PFSK-1 (cell line): ENCODE measurements around the gene IFT122.

Source experiments
- FOXP2 ChIP-seq: optimal IDR thresholded peaks from 2 replicates; pipeline ENCODE3; 2011; ENCODE audit warnings: borderline replicate concordance, control low read depth, inconsistent platforms; ENCODE audit not compliant: insufficient read depth; ENCODE audit errors: extremely low read length, extremely low read depth
- POLR2AphosphoS5 ChIP-seq: IDR thresholded peaks from 2 replicates; pipeline ENCODE4 v1.6.1; 2012; ENCODE audit warnings: low read depth, mild to moderate bottlenecking, control low read depth, low read length, moderate library complexity
- SIN3A ChIP-seq: IDR thresholded peaks from 2 replicates; pipeline ENCODE4 v1.6.1; 2012; ENCODE audit warnings: mild to moderate bottlenecking, low read length, moderate library complexity, borderline replicate concordance; ENCODE audit not compliant: insufficient read depth
- TAF1 ChIP-seq: IDR thresholded peaks from 2 replicates; pipeline ENCODE4 v1.6.1; 2012; ENCODE audit warnings: low read length, control low read depth, borderline replicate concordance; ENCODE audit not compliant: insufficient read depth
- TF ChIP-seq, protein P1 (sequence below), 2 experiments: IDR thresholded peaks; 2 replicates each; pipeline versions ENCODE4 v1.6.1 to v1.8.0; 2011 to 2012; ENCODE audit warnings: low read depth in 2 of 2, low read length in 2 of 2, control low read depth in 1 of 2, inconsistent platforms in 1 of 2, mild to moderate bottlenecking in 1 of 2, moderate library complexity in 1 of 2; ENCODE audit not compliant: insufficient read depth in 1 of 2

The IFT122 gene

DNA sequence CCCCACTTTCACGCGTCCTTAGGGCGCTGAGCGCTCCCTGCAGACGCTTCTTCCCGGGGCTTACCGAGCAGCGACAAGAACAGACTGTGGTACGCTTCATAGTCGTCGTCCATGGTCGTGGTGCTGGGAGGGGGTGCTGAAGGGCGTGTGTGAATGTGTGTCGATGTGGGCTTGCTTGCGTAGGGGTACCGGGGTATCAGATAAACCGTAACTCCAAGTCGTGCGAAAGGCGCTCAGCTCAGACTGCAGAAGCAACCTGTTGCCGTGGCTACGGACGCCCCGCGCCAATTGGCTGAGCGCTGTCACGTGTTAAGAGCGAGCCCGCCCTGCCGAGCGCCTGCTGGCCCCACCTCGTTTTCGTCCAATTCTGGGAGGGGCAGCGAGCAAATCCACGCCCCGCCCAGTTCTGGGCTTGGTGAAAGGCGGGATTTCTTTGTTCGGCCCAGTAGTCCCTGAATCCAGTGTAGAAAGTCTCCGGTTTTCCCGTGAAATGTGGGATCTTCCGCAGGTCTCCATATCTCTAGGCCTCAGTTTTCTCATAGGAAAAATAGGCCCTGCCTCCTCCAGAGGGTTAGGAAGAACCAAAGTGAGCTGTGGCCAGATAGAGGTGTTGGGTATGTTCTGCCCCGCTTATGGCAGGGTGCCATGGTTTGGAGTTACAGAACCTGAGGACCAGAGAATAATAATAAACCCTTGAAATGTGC is 11.5 kb upstream of the IFT122 start, which contains the start of gene EFCAB12:
TSS of gene EFCAB12 (minus strand) at position 261 of the 704 bp plus-strand sequence. CDS start at position 113, 148 bp downstream.
- TF ChIP-seq TAF1 (no peak), SIN3A (no peak), POLR2AphosphoS5 (peak; percentile 44; the same call in 1 of the 2 replicates), FOXP2 (peak; percentile 23)
- TF ChIP-seq, protein P1, sequence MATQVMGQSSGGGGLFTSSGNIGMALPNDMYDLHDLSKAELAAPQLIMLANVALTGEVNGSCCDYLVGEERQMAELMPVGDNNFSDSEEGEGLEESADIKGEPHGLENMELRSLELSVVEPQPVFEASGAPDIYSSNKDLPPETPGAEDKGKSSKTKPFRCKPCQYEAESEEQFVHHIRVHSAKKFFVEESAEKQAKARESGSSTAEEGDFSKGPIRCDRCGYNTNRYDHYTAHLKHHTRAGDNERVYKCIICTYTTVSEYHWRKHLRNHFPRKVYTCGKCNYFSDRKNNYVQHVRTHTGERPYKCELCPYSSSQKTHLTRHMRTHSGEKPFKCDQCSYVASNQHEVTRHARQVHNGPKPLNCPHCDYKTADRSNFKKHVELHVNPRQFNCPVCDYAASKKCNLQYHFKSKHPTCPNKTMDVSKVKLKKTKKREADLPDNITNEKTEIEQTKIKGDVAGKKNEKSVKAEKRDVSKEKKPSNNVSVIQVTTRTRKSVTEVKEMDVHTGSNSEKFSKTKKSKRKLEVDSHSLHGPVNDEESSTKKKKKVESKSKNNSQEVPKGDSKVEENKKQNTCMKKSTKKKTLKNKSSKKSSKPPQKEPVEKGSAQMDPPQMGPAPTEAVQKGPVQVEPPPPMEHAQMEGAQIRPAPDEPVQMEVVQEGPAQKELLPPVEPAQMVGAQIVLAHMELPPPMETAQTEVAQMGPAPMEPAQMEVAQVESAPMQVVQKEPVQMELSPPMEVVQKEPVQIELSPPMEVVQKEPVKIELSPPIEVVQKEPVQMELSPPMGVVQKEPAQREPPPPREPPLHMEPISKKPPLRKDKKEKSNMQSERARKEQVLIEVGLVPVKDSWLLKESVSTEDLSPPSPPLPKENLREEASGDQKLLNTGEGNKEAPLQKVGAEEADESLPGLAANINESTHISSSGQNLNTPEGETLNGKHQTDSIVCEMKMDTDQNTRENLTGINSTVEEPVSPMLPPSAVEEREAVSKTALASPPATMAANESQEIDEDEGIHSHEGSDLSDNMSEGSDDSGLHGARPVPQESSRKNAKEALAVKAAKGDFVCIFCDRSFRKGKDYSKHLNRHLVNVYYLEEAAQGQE (IDR thresholded peaks at IDR 0.05; ENCODE audit: insufficient read depth in 1 of 2, low read depth in 2 of 2, low read length in 2 of 2): no peak

DNA sequence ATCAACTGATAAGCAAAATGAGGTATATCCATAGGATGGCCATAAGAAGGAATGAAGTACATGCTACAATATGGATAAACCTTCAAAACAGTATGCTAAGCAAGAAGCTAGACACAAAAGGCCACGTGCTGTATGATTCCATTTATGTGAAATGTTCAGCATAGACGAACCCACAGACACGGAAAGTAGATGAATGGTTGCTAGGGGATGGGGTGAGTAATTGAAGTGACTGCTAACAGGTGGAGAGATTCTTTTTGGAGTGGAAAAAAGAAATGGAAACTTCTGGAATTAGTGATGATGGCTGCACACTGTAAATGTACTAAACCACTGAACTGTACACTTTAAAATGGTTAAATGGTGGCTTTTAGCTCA is 11.0 kb upstream of the IFT122 start:
- TF ChIP-seq SIN3A: no peak
- no peak for TF ChIP-seq POLR2AphosphoS5
- no peak for TF ChIP-seq FOXP2
- TF ChIP-seq, protein P1 (IDR thresholded peaks at IDR 0.05; ENCODE audit: insufficient read depth in 1 of 2, low read depth in 2 of 2, low read length in 2 of 2): no peak

DNA sequence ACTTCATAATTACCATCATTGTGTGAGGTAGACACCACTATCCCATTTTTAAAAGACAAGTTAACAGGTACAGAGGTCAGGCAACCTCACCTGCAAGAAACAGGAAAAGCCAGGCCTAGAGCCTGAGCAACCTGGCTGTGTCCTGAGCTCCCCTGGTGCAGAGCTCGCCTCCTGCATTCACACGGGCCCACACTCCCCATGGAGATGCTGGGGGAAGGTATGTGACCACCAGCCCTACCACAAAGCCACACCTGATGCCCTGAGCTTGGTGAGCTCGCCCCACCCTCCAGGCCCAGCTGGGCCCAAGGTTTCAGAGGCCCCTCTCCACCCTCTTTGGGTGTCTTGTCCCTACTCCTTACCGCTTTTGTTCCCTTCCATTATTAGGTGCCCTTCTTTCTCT is 10.4 kb upstream of the IFT122 start:
- TF ChIP-seq TAF1 (no peak), POLR2AphosphoS5 (no peak), SIN3A (no peak), FOXP2 (no peak)
- TF ChIP-seq, protein P1 (IDR thresholded peaks at IDR 0.05; ENCODE audit: insufficient read depth in 1 of 2, low read depth in 2 of 2, low read length in 2 of 2): no peak

DNA sequence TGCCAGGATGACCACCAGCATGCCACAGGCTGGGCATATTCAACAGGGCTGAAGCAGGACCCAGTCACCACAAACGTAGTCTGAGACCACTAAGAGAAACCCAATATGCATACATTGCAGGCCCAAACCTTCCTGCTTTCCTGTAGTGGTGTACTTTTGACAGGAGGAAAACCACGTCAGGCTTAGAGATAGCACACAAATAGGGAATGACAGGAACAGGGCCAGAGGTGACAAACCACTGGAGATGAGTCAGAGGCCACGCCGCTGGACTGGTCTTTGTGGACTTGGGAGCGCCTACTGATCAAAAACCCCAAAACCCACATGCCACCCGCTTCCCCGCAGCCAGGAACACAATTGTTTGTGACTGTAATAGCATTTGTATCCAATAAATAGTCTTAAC is 8.0 kb upstream of the IFT122 start:
- TF ChIP-seq TAF1 (no peak), SIN3A (no peak), FOXP2 (no peak), POLR2AphosphoS5 (no peak)
- TF ChIP-seq, protein P1 (IDR thresholded peaks at IDR 0.05; ENCODE audit: insufficient read depth in 1 of 2, low read depth in 2 of 2, low read length in 2 of 2): no peak

DNA sequence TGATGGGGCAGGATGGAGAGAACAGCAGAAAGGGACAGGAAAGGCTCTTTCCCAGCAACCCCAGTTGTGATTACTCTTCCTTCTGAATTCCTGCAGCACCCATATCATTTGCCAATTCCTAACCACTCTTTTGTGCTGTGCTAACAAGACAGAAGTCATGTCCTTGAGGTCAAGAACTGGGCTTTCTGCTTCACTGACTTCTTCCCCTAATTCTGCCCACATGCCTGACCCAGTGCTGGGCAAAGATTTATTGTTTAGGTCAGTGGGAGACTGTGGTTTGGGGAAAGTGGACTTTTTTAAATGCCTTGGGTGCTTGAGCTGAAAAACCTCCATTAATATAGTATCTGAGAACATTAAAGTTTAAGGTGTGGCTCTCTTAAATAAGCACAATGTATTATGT is 7.4 kb upstream of the IFT122 start:
- no peak for TF ChIP-seq TAF1
- TF ChIP-seq, protein P1 (IDR thresholded peaks at IDR 0.05; ENCODE audit: insufficient read depth in 1 of 2, low read depth in 2 of 2, low read length in 2 of 2): no peak
- TF ChIP-seq POLR2AphosphoS5: no peak
- no peak for TF ChIP-seq SIN3A
- TF ChIP-seq FOXP2: no peak
